Astrocyte (in vitro differentiated cells and primary cell): ENCODE measurements around the gene MADD.

Experiments used
- EZH2 ChIP-seq: IDR thresholded peaks from 2 replicates; pipeline ENCODE4 v1.6.1; 2012; ENCODE audit warnings: mild to moderate bottlenecking, low read length, inconsistent platforms; ENCODE audit not compliant: insufficient read depth
- TF ChIP-seq, protein P1 (sequence below): IDR thresholded peaks from 2 replicates; pipeline ENCODE4 v1.5.1; 2011; ENCODE audit warnings: low read depth, mild to moderate bottlenecking, inconsistent platforms, low read length, moderate library complexity; ENCODE audit not compliant: insufficient read depth

DNA sequence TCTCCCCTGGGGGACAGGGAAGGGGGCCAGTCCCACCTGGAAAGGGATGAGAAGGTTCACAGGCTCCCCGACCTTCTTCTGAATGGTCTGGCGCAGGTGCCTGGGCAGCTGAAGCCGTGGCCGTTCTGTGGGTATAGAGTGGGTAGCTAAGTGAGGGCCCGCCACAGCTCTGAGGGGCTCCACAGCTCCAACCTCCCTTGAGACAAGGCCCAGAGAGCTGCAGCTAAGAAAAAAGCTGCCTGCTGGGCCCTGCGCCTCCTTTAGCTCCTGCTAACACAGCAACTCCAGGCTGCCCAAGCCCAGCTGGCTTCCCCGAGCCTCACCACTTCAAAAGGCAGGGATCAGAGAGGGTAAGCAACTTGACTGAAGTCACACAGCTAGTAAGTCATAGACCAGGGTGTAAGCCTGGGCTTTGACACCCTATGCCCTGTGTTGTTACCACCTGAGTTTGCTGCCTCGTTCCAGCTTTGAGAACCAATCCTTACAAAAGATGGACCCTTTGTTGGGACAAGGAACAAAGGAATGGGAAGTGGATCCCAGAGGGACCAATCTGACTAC, 64.0 kb downstream of the MADD start:
- no peak for TF ChIP-seq EZH2
- TF ChIP-seq, protein P1, sequence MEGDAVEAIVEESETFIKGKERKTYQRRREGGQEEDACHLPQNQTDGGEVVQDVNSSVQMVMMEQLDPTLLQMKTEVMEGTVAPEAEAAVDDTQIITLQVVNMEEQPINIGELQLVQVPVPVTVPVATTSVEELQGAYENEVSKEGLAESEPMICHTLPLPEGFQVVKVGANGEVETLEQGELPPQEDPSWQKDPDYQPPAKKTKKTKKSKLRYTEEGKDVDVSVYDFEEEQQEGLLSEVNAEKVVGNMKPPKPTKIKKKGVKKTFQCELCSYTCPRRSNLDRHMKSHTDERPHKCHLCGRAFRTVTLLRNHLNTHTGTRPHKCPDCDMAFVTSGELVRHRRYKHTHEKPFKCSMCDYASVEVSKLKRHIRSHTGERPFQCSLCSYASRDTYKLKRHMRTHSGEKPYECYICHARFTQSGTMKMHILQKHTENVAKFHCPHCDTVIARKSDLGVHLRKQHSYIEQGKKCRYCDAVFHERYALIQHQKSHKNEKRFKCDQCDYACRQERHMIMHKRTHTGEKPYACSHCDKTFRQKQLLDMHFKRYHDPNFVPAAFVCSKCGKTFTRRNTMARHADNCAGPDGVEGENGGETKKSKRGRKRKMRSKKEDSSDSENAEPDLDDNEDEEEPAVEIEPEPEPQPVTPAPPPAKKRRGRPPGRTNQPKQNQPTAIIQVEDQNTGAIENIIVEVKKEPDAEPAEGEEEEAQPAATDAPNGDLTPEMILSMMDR: no peak
